Jurkat, Clone E6-1 (cell line): ENCODE measurements around the gene CDKN2C. TPM values are rescaled to one million over a fixed set of nuclear protein-coding genes. Genes with fewer than 3 reads are reported as not detected.
"Not testable (repeated sequence)": the region's sequence is repeated elsewhere in the genome, so short reads cannot be mapped to it uniquely, and the experiment has no call there.

Experiments used
- DNase-seq: peaks from one replicate; pipeline ENCODE4 v3.0.0-alpha.2; 2011; ENCODE audit warnings: low read depth, low spot score
- H3K4me3 ChIP-seq: 2 replicates; pipeline ENCODE4 v1.5.1; 2011; ENCODE audit warnings: mild to moderate bottlenecking, low read length, control low read depth, moderate library complexity
- polyA plus RNA-seq: library from polyadenylated mRNA; unstranded; fragments of >200 nt; gene quantifications from one replicate; pipeline ENCODE4 v1.2.1, GENCODE V29; 2012; ENCODE audit warnings: missing spikeins; ENCODE audit not compliant: insufficient read length, insufficient read depth

Gene CDKN2C
- polyA plus RNA-seq: 94.3 TPM

DNA sequence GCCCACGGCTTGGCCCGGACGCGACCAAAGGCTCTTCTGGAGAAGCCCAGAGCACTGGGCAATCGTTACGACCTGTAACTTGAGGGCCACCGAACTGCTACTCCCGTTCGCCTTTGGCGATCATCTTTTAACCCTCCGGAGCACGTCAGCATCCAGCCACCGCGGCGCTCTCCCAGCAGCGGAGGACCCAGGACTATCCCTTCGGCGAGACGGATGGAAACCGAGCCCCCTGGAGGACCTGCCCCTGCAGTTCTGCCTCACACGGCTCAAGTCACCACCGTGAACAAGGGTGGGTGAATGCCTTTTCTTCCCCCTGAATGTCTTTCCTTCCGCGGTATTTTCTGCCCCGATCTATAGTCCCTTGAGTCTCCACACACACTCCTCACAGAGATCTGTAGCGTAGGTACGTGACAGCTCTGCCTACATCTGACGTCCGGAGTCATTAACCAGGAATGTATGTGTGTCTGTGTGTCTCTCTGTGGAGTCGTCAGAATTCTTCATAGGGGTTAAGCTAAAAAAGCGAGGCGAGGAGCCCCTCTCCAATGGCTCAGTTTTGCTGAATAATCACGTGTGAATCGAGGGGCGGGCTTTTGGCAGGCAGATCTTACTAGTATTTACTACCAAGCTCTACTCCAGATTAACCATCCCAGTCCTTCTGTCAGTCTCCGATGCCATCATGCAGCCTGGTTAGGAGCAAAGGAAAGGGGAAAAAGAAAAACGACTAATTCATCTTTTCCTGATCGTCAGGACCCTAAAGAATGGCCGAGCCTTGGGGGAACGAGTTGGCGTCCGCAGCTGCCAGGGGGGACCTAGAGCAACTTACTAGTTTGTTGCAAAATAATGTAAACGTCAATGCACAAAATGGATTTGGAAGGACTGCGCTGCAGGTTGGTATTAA, at the start of gene CDKN2C:
CDKN2C (plus strand) TSS at position 635 of the 898 bp plus-strand sequence; CDS start at position 759, 124 bp downstream.
- peak within 1 kb of the TSS; percentile 97 for H3K4me3 ChIP-seq
- peak; percentile 82 for DNase-seq

DNA sequence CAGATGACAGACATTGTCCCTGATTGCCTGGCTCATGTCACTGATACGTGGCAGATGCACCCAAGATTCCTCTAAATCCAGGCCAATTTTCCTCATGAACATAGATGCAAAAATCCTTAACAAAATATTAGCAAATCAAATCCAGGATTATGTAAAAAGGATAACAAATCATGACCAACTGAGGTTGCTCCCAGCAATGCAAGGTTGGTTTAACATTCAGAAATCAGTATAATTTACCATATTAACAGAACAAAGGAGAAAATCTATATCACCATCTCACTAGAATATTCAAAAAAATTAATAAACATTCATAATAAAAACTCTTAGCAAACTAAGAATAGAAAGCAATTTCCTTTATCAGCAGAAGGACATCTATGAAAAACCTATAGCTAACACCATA, 49.6 kb upstream of the CDKN2C start:
- DNase-seq: no peak
- H3K4me3 ChIP-seq: no peak overlapping the region

DNA sequence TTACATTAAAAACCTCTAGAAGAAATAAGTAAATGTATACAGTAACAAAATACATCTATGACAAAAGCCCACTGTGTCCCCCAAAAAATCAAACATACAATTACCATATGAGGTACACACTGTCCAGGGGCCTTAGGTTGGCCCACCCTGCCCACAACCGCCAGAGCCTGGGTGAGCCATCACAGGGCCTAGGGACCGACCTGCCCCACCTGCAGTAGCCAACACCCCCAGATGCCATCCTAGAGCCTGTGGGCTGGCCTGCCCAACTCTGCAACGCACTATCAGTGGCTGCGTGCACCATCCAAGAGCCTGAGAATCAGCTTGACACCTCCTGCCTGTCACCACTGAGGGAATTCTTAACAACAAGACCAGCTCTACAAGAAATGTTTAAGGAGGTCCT, 49.0 kb upstream of the CDKN2C start:
- H3K4me3 ChIP-seq: no peak overlapping the region
- DNase-seq: no peak

DNA sequence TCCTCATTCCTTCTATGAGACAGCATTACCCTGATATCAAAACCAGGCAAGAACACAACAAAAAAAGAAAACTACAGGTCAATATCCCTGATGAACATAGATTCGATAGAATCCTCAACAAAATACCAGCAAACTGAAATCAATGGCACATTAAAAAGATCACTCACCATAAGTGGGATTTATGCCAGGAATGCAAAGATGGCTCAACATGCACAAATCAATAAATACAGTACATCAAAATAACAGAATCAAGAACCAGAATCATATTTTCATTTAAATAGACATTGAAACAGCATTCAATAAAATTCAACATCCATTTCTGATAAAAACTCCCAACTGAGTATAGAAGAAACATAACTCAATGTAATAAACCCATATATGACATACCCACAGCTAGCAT, 46.5 kb upstream of the CDKN2C start:
- no peak for DNase-seq
- no peak overlapping the region for H3K4me3 ChIP-seq

DNA sequence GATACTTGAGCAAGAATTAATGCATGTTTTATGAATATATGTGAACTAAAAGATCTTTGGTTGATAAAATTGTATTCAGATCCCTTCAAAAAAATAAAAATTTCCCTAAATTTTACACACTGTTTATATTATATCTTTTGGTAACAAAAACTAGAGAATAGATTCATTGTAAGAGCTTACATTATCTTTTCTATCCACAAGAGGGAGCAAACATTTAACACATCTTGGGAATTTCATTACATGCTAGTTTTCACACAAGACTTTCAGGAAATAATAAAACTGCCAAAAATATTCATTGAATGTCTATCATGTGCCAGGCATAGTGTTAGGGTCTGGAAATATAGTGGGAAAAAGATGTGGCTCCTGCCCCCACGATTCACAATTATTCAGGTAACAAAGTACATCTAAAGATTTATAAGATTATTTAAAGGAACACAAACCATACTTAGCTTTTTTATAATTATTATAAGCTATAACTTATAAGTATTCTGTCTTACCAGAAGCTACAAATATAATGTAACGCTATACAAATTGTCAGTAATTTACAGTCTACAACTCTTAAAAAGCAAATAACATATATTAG, 40.6 kb upstream of the CDKN2C start:
- DNase-seq: peak; percentile 19
- no peak overlapping the region for H3K4me3 ChIP-seq

DNA sequence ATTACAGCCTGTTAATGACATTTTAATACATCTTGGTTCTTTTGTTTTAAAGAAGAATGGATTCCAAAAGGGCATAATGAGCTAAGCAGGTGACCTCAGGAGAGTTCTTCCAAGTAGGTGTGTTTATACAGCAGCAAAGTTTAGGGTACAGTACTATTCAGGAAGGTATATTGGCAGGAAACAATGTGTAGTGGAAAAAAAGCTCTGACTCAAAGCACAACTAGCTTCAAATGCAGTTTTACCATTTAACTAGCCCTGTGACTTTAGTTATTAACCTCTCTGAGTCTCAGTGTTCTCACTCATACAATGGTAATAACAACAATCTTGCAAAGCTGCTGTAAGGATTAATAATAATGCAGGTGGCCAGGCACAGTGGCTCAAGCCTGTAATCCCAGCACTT, 39.9 kb upstream of the CDKN2C start:
- DNase-seq: no peak

DNA sequence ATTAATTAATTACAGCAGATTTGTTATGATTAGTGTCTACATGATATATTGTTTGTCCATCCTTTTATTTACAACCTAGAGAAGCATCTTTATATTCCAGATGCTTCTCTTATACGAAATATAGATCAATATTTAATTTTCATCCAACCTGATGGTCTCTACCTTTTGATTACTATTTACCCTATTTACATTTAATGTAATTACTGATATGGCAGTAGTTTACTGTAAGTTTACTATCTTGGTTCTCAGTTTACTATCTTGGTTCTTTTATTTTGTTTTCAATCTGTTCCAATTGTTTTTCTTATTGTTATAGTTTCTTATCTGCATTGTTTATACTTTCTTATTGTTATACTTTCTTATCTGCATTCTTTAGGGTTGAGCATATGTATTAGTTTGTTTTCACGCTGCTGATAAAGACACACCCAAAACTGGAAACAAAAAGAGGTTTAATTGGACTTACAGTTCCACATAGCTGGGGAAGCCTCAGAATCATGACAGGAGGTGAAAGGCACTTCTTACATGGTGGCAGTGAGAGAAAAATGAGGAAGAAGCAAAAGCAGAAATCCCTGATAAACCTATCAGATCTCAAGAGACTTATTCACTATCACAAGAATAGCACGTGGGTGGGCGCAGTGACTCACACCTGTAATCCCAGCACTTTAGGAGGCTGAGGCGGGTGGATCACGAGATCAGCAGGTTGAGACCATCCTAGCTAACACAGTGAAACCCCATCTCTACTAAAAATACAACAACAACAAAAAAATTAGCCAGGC, 38.9 kb upstream of the CDKN2C start:
- H3K4me3 ChIP-seq: no peak overlapping the region
- no peak for DNase-seq

More for the DNA sequence above, 39.9 kb upstream of the CDKN2C start:
- no peak overlapping the region for H3K4me3 ChIP-seq

DNA sequence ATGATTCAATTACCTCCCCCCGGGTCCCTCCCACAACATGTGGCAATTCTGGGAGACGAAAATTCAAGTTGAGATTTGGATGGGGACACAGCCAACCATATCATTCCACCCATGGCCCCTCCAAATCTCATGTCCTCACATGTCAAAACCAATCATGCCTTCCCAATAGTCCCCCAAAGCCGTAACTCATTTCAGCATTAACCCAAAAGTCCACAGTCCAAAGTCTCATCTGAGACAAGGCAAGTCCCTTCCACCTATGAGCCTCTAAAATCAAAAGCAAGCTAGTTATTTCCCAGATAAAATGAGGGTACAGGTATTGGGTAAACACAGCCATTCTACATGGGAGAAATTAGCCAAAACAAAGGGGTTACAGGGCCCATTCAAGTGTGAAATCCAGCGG, 38.0 kb upstream of the CDKN2C start:
- DNase-seq, H3K4me3 ChIP-seq: not testable (repeated sequence)

DNA sequence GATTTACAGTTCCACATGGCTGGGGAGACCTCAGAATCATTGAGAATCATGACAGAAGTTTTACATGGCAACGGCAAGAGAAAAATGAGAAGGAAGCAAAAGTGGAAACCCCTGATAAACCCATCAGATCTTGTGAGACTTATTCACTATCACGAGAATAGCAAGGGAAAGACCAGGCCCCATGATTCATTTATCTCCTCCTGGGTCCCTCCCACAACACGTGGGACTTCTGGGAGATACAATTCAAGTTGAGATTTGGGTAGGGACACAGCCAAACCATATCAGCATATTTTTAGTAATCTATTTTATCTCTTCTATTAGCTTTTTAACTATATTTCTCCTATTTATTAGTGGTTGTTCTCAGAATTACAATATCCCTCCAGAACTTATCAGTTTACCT, 36.3 kb upstream of the CDKN2C start:
- H3K4me3 ChIP-seq, DNase-seq: not testable (repeated sequence)

DNA sequence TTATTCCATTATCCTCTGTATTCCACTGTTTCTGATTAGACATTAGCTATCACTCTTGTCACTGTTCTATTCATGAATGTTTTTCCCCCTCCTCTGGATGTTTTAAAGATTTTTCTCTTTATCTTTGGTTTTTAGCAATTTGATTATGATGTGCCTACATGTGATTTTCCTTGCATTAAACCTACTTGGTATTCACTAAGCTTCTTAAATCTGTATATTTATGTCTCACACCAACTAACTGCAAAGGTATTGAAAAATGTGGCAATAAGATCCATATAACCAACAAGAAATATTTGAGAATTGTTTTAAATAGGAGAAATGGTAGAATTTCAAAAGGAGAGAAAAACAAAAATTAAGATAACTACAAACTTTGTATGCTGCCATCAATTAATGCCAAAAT, 35.2 kb upstream of the CDKN2C start:
- DNase-seq: no peak
- no peak overlapping the region for H3K4me3 ChIP-seq

DNA sequence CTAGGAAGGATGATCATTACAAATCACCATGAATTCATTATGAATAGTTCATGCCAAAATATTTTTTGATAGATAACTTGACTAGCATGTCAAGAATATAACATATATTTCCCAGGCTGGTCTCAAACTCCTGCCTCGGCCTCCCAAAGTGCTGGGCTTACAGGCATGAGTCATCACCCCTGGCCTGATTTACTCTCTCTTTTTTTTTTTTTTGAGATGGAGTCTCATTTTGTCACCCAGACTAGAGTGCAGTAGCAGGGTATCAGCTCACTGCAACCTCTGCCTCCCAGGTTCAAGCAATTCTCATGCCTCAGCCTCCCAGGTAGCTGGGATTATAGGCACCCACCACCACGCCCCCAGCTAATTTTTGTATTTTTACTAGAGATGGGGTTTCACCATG, 34.8 kb upstream of the CDKN2C start:
- DNase-seq, H3K4me3 ChIP-seq: not testable (repeated sequence)

DNA sequence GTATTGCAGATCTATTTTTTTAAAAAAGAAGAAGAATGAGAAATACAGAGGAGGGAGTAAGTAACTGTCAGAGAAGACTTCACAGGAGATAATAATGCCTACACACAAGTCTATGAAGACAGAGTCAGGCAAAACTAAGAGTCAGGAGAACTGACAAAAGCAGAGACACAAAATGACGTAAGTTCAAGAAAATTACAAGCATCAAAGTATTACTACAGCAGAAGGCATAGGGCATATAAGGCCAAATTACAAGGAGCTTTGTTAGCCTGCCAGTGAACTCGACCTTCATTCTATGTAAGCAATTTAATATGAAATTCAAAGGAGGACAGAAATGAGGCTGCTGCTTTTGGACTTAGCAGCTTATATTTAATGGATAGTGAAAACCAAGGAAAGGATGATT, 33.7 kb upstream of the CDKN2C start:
- no peak overlapping the region for H3K4me3 ChIP-seq
- DNase-seq: no peak

DNA sequence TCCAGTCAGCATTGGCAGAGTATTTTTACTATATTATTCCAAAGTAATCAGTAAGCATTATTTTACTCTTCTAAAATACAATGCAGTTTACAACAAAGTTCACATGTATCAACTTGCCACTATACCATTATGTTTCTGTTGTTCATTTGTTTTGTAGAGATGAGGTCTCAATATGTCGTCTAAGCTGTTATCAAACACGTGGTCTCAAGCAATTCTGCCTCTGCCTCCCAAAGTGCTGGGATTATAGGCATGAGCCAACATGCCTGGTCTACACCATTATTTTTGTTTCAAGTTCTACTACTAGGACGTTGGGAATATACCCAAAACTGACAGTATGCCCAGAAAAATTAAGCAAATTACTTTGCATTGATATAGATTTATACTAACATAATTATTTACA, 29.8 kb upstream of the CDKN2C start:
- DNase-seq: no peak
- no peak overlapping the region for H3K4me3 ChIP-seq

DNA sequence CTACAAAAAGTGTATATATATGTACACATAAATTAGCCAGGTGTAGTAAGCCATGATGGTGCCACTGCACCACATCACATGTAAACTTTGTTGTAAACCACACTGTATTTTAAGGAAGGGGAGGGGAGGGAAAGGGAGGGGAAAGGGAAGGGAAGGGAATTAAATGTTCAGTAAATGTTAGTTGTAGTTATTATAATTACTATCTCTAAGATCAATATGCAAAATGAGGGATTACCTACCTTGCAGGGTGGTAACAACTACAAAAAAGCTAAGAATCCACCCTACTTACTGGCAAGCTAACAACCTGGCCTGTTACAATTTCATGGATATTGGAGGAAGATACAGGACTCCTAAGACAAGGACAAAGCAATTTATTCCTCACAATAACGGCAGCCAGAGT, 27.7 kb upstream of the CDKN2C start:
- DNase-seq: no peak
- no peak overlapping the region for H3K4me3 ChIP-seq

DNA sequence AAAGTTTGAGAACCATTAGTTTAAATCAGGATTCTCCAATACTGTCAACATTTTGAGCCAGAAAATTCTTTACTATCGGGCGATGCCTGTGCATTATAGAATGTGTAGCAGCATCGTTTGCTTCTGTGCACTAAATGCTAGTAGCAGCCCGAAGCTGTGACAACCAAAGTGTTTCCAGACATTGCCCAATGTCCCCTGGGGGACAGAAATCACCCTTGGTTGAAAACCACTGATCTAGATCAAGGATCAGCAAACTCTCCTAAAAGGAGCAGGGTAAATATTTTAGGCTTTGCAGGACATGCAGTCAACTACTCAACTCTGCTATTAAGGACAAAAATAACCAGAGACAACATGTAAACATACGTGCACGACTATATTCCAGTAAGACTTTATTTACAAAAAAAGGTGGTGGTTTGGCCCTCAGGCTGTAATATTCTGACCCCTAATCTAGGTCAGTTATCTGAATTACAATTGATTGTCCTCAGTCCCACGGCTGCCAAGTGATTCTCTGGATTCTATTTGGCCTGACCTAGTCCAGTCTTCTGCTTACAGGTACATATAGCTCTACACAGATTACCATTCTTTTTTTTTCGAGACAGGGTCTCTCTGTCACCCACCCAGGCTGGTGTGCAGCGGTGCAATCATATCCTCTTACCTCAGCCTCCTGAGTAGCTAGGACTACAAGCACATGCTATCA, 20.6 kb upstream of the CDKN2C start:
- no peak for DNase-seq
- H3K4me3 ChIP-seq: no peak overlapping the region

DNA sequence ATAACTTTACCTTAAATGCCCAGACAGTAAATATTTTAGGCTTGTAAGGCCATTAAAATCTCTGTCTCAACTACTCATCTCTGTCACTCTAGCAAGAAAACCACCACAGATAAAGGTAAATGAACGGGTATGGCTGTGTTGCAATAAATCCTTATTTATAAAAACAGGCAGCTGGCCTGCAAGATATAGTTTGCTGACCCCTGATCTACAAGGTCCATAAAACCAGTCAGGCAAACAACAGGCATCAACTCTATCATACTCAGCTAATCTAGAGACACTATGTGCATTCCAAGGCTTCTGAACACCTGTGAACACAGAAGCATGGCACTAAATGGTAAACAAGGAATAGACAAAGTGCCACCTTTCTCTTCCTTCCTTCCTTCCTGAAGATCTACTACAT, 19.6 kb upstream of the CDKN2C start:
- no peak overlapping the region for H3K4me3 ChIP-seq
- DNase-seq: no peak

DNA sequence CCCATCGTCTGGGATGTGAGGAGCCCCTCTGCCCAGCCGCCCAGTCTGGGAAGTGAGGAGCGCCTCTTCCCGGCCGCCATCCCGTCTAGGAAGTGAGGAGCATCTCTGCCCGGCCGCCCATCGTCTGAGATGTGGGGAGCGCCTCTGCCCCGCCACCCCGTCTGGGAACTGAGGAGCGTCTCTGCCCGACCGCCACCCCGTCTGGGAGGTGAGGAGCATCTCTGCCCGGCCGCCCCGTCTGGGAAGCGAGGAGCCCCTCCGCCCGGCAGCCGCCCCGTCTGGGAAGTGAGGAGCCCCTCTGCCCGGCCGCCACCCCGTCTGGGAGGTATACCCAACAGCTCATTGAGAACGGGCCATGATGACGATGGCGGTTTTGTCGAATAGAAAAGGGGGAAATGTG, 17.5 kb upstream of the CDKN2C start:
- H3K4me3 ChIP-seq, DNase-seq: not testable (repeated sequence)

DNA sequence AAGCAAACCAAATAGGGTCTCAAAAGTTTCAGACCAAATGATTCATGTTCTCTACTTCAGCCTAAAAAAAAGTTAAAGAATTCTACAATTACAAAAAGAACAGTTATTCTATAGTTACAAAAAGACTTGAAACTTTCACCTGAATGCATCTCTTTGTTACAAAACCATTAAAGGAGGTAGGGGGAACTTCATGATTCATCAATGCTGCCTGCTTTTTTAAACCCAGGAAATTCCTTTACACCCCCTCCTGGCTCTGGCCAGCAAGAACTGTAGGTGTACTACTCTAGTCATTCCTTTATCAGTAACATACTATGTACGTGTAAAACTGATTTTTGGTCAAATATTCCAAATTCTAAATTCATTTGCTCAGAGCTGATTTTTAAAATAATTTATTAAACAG, 14.9 kb upstream of the CDKN2C start:
- H3K4me3 ChIP-seq: no peak overlapping the region
- DNase-seq: no peak

DNA sequence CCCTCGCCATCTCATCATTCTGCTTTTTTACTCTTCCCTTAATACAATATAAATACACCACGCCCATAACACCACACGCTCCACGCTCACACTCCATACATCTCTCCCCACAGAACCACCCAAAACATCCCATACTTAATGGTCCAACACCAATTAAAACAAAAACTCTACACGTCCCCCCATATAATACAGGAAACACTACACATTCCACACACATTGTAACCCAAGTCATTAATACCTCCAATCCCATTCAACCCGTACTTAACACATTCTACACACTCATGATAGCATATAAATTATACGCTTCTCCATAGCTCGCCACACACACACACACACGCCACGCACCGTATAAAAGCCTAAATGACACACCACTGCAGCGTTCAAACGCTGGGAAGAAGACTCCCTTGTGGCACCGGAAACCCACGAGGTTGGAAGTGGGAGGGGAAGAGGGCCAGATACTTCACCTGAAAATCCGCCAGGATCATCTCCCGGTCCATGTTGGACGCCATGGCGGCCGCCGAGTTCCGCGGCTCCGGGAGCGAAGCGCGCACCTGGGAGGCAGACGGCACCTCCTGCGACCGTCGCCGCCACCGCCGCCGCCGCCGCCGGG, 10.6 kb upstream of the CDKN2C start:
- DNase-seq: no peak
- peak overlapping the region; percentile 96 for H3K4me3 ChIP-seq
